GM18519 (cell line): Measurements from ENCODE around the gene HOMER1.

Experiments
- ATAC-seq: cut with Tn5 transposase; IDR thresholded peaks from one replicate; pipeline ENCODE4 v1.9.1; 2021; ENCODE audit warnings: mild to moderate bottlenecking, moderate library complexity; ENCODE audit not compliant: unreplicated experiment, low FRiP score

Gene HOMER1

DNA sequence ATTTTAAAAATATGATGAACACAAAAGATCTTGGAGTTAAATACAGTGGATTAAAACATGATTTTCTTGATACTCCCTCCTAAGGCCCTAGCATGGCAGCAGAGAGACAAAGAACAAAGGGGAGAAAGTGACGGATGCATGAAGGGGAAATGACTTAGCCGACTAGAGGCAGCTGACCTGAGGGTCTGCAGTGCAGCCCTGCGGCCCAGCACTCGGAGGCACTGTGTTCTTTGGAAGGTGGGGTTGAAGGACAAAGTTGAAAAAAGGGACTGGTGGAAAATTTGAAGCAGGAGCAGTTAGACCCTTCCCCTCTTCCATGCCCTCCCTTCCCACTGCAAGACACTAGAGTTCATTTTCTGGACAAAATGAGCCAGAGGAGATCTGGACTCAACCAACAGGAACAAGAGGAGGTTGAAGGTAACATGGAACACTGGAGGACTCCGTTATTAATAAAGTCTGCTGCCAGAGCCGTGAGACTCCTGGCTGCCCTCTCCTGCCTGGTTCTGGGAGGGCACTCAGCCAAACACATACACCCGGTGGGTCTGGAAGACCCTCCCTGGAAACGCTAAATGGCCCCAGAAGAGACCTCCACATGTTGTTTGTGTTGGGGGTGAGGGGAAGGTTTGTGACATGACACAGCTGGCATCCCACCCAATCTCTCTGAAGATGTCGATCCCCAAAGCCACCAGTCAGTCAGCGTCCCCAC is 179.9 kb downstream of the HOMER1 start:
- ATAC-seq = no peak

GRCh38 chr5:79330071-79330470 is 183.9 kb downstream of the HOMER1 start:
- ATAC-seq = no peak

- ATAC-seq = no peak
Measured at GRCh38 chr5:79329453-79329852, 184.5 kb downstream of the HOMER1 start.
